ENCODE results near the gene GNAO1. TPM values are rescaled to one million over a fixed set of nuclear protein-coding genes. Genes with fewer than 3 reads are reported as not detected.

GNAO1 gene
- total RNA-seq, 1 donor from 2014 or later = 1.9 TPM

DNA sequence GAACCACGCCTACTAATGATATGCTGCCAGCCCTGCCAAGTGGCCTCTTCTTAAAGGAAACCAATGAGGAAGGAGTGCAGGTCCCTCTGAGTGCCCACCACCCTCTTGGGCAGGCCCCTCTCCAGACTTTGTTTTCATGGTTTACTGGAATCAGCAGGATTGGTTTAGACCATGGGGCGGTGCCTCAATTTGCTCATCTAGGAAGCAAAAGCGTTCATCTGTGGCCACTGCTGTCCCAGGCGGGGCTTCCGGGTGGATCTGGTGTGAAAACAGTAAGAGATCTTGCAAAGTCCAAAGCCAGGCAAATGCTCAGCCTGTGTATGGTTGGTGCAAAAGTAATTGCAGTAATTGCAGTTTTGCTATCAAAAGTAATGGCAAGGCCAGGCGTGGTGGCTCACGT lies 162.7 kb downstream of the GNAO1 start:
- no peak for DNase-seq (ENCODE audit: low spot score)

DNA sequence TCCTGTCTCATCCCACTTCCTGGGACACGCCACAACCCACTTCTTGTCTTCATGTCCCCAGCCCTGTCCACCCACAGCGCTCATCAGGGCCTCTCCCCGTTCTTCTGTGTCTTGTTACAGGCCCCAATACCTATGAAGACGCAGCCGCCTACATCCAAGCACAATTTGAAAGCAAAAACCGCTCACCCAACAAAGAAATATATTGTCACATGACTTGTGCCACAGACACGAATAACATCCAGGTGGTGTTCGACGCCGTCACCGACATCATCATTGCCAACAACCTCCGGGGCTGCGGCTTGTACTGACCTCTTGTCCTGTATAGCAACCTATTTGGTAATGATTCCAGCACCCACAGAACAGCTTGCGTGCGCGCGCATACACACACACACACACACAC lies 163.5 kb downstream of the GNAO1 start:
- DNase-seq (ENCODE audit: low spot score) = no peak
- H3K36me3 Mint-ChIP-seq = no peaks in the 10 kb centered on the region

More for the DNA sequence above, 162.7 kb downstream of the GNAO1 start:
- Histone ChIP-seq H3K4me2 (no peak overlapping the region), H3K27ac (no peak overlapping the region), H3F3A (ENCODE audit: low read depth) (peaks cover 21% of the 10 kb centered on the region), H3K4me1 (peaks cover 33% of the 10 kb centered on the region), H3K4me3 (no peak overlapping the region), H4K20me1 (ENCODE audit: low read depth) (no peaks in the 10 kb centered on the region), H3K79me2 (ENCODE audit: low read depth) (no peaks in the 10 kb centered on the region), H3K9ac (no peak overlapping the region), H3K36me3 (no peaks in the 10 kb centered on the region), H3K27me3 (no peaks in the 10 kb centered on the region), H3K9me3 (ENCODE audit: low read depth) (no peaks in the 10 kb centered on the region), H2AFZ (replicated peaks) (no peak overlapping the region)
- TF ChIP-seq CTCF (IDR thresholded peaks at IDR 0.05) (no peak), EZH2 (IDR thresholded peaks at IDR 0.05) (no peak), EZH2phosphoT487 (IDR thresholded peaks at IDR 0.05) (no peak)
- no peak overlapping the region for H3K4me3 Mint-ChIP-seq
- no peaks in the 10 kb centered on the region for H3K9me3 Mint-ChIP-seq
- peaks cover 33% of the 10 kb centered on the region for H3K4me1 Mint-ChIP-seq
- H3K36me3 Mint-ChIP-seq = no peaks in the 10 kb centered on the region
- H3K27ac Mint-ChIP-seq = no peak overlapping the region
- H3K27me3 Mint-ChIP-seq (ENCODE audit: insufficient read depth, low read depth) = peaks cover 2% of the 10 kb centered on the region

GRCh38 chr16:56355221-56355620 lies 163.9 kb downstream of the GNAO1 start:
- H2AFZ ChIP-seq (replicated peaks) = no peak overlapping the region
- H3K9ac ChIP-seq = no peak overlapping the region
- Mint-ChIP-seq H3K36me3 (no peaks in the 10 kb centered on the region), H3K4me1 (peaks cover 35% of the 10 kb centered on the region), H3K27me3 (ENCODE audit: insufficient read depth, low read depth) (peaks cover 2% of the 10 kb centered on the region), H3K9me3 (no peaks in the 10 kb centered on the region), H3K27ac (no peak overlapping the region), H3K4me3 (no peak overlapping the region)
- H3K4me2 ChIP-seq = no peak overlapping the region
- H3K36me3 ChIP-seq = no peaks in the 10 kb centered on the region
- no peak overlapping the region for H3K4me3 ChIP-seq
- no peaks in the 10 kb centered on the region for H3K9me3 ChIP-seq (ENCODE audit: low read depth)
- no peak overlapping the region for H3K27ac ChIP-seq
- H3K4me1 ChIP-seq = peaks cover 38% of the 10 kb centered on the region
- H3K79me2 ChIP-seq (ENCODE audit: low read depth) = no peaks in the 10 kb centered on the region
- H4K20me1 ChIP-seq (ENCODE audit: low read depth) = no peaks in the 10 kb centered on the region
- DNase-seq (ENCODE audit: low spot score) = no peak
- H3F3A ChIP-seq (ENCODE audit: low read depth) = peaks cover 21% of the 10 kb centered on the region
- no peaks in the 10 kb centered on the region for H3K27me3 ChIP-seq
- TF ChIP-seq EZH2 (IDR thresholded peaks at IDR 0.05) = no peak
- TF ChIP-seq EZH2phosphoT487 (IDR thresholded peaks at IDR 0.05) = no peak
- no peak for TF ChIP-seq CTCF (IDR thresholded peaks at IDR 0.05)

More for the DNA sequence above, 163.5 kb downstream of the GNAO1 start:
- Histone ChIP-seq H3K27ac (no peak overlapping the region), H3K27me3 (no peaks in the 10 kb centered on the region), H3K4me1 (peaks cover 38% of the 10 kb centered on the region), H3K4me2 (no peak overlapping the region), H2AFZ (replicated peaks) (no peak overlapping the region), H3K4me3 (no peak overlapping the region), H4K20me1 (ENCODE audit: low read depth) (no peaks in the 10 kb centered on the region), H3K9me3 (ENCODE audit: low read depth) (no peaks in the 10 kb centered on the region), H3K36me3 (no peaks in the 10 kb centered on the region), H3K9ac (no peak overlapping the region), H3K79me2 (ENCODE audit: low read depth) (no peaks in the 10 kb centered on the region), H3F3A (ENCODE audit: low read depth) (peaks cover 21% of the 10 kb centered on the region)
- Mint-ChIP-seq H3K27ac (peak overlapping the region; percentile 21), H3K27me3 (ENCODE audit: insufficient read depth, low read depth) (peaks cover 2% of the 10 kb centered on the region), H3K4me3 (no peak overlapping the region), H3K4me1 (peaks cover 35% of the 10 kb centered on the region), H3K9me3 (no peaks in the 10 kb centered on the region)
- TF ChIP-seq EZH2 (IDR thresholded peaks at IDR 0.05) (no peak), EZH2phosphoT487 (IDR thresholded peaks at IDR 0.05) (no peak), CTCF (IDR thresholded peaks at IDR 0.05) (no peak)

Data from neural progenitor cell (in vitro differentiated cells).